GM12865 (cell line): ENCODE results near the gene NEK1.

Experiments
- DNase-seq: peaks from one replicate; pipeline ENCODE4 v3.0.0; 2010; ENCODE audit warnings: low read depth
- H3K4me3 ChIP-seq: 2 replicates; pipeline ENCODE4 v1.5.1; 2011; ENCODE audit warnings: mild to moderate bottlenecking, low read depth, low read length, control low read depth
- TF ChIP-seq, protein P1 (sequence below): IDR thresholded peaks from 2 replicates; pipeline ENCODE4 v1.5.1; 2011; ENCODE audit warnings: low read length, control low read depth, low read depth, inconsistent platforms; ENCODE audit not compliant: insufficient read depth; ENCODE audit errors: missing control alignments

Gene NEK1

GRCh38 chr4:169418846-169419245, 193.5 kb downstream of the NEK1 start:
- TF ChIP-seq, protein P1, sequence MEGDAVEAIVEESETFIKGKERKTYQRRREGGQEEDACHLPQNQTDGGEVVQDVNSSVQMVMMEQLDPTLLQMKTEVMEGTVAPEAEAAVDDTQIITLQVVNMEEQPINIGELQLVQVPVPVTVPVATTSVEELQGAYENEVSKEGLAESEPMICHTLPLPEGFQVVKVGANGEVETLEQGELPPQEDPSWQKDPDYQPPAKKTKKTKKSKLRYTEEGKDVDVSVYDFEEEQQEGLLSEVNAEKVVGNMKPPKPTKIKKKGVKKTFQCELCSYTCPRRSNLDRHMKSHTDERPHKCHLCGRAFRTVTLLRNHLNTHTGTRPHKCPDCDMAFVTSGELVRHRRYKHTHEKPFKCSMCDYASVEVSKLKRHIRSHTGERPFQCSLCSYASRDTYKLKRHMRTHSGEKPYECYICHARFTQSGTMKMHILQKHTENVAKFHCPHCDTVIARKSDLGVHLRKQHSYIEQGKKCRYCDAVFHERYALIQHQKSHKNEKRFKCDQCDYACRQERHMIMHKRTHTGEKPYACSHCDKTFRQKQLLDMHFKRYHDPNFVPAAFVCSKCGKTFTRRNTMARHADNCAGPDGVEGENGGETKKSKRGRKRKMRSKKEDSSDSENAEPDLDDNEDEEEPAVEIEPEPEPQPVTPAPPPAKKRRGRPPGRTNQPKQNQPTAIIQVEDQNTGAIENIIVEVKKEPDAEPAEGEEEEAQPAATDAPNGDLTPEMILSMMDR, result no peak
- no peak overlapping the region for H3K4me3 ChIP-seq
- DNase-seq, result no peak

DNA sequence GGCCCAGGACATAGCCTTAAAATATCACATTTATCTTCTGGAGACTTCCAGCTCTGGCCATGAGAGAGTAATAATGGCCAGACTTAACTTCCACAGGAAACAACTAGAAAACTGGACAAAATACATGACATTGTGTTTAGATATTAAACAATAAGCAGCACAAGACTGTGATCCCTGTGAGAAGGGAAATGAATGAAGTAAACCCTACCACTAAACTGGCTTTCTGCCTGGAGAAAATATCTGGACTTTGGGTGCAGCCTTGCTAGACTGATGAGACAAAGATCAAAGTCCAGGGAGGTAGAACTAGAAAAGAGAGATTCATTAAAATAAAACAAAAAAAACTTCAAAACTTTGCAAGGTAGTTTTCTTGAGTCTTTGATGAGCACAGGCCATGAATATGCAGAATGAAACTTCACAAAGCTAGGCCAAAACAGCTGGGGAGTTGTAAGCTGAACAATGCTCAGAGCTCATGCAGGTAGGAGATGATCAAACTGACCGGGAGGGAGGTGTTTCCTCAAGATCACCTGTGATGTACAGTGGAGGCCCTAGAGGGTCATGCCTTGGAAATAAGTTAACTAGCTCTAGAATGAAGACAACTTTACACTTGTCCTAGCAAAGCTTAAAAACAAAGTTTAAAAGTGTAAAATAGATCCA, 194.6 kb downstream of the NEK1 start:
- DNase-seq, result no peak
- TF ChIP-seq, protein P1, result no peak
- H3K4me3 ChIP-seq, result no peak overlapping the region

DNA sequence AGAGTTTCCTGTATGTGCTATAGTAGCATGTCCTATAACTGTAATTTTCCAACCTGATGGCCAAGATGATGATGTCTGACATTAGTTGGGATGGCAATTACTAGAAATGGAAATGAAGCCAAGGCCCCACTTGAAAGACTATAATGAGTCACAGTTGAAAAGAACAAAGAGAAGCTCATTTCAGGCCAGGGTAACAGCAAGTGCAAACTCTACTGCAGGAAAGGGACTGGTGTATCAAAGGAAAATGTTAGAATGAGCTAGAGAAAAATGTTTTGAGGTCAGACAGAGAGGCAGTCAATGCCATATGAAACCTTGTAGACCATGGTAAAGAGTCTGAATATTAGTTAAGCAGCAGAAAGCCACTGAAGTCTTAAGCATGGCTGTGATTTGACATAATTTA, 195.4 kb downstream of the NEK1 start:
- TF ChIP-seq, protein P1, result no peak
- H3K4me3 ChIP-seq, result no peak overlapping the region
- DNase-seq, result peak; percentile 52

- DNase-seq, result no peak
- TF ChIP-seq, protein P1, result no peak
- H3K4me3 ChIP-seq, result no peak overlapping the region
Measured at GRCh38 chr4:169416461-169416860, 195.9 kb downstream of the NEK1 start.

DNA sequence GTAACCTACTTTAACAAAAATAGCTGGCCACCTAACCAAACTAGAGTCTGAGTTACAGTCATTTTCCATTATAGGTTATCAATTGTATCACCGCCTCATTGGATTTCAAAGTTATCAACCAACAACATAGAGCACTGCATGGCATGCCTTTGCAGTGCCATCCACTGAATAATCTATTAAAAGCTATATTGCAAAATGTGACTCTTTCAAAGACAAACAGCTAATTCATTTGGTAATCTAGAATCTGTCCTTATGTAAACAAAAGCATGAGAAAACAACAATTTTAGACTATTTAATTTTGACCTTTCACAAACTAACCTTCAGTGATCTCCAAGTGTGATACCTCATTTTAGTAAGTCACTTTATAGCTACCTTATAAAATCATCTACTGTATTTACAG, 197.5 kb downstream of the NEK1 start:
- TF ChIP-seq, protein P1, result no peak
- DNase-seq, result no peak
- no peak overlapping the region for H3K4me3 ChIP-seq

- H3K4me3 ChIP-seq, result no peak overlapping the region
- peak; percentile 39 for DNase-seq
- TF ChIP-seq, protein P1, result no peak
Measured at GRCh38 chr4:169412046-169412445, 200.3 kb downstream of the NEK1 start.
